HG02943 (cell line): ENCODE results near the gene MAP4K4.
A peak's percentile ranks its signal among the peaks of the same experiment; 100 is the strongest.
"Not testable (repeated sequence)": the region's sequence is repeated elsewhere in the genome, so short reads cannot be mapped to it uniquely, and the experiment has no call there.

Experiments used
- ATAC-seq: cut with Tn5 transposase; IDR thresholded peaks from one replicate; pipeline ENCODE4 v1.9.1; 2021; ENCODE audit warnings: mild to moderate bottlenecking, low read depth, moderate library complexity; ENCODE audit not compliant: unreplicated experiment

The MAP4K4 gene

DNA sequence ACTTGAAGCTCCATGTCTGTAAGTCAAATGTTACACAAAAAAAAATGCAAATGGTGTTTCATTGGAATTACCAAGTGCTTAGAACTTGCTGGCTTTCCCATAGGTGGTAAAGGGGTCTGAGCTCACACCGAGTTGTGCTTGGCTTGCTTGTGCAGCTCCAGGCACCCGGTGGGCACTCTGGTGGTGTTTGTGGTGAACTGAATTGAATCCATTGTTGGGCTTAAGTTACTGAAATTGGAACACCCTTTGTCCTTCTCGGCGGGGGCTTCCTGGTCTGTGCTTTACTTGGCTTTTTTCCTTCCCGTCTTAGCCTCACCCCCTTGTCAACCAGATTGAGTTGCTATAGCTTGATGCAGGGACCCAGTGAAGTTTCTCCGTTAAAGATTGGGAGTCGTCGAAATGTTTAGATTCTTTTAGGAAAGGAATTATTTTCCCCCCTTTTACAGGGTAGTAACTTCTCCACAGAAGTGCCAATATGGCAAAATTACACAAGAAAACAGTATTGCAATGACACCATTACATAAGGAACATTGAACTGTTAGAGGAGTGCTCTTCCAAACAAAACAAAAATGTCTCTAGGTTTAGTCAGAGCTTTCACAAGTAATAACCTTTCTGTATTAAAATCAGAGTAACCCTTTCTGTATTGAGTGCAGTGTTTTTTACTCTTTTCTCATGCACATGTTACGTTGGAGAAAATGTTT lies 196.3 kb downstream of the MAP4K4 start:
- ATAC-seq: no peak

DNA sequence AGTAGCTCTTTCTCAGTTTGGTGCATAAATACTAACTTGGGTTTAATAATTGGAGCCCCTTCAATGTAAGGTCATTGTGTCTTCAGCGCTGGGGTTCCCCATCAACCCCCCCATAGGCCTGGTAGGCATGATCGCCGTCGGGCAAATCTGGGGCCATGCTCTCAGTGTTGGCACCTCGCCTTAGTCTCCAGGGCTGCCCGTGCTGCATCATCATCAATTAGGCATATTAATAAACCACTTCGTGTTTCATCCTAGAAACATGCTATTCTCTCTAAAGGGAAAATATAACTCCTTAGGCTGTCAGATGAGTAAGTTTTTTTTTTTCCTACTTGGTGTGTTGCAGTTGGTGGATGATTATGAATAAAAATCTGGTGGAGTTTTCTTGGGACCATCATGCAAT lies 197.5 kb downstream of the MAP4K4 start:
- ATAC-seq: no peak

DNA sequence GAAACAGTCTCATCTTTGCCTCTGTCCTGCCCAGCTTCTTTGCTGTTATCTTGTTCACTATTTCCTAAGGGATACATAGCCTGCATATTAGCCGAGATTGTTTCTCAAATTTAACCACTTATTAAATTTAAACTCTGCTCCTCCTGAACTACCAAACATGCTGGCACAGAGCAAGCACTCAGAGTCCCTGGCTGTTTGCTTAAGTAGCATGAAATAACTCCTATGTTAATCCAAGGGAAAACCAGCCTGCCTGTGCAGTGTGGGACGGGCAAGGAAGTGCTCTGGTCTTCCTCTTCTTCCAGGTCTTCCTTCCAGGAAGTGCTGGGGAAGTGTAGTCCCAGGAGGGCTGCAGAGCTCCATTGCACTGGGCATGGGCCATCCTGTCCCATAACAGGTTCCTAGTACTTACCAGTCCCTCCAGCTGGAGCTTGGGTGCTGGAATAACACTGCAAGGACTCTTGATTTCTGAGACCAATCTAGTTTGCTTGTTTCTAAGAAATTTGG lies 198.4 kb downstream of the MAP4K4 start:
- ATAC-seq: no peak

DNA sequence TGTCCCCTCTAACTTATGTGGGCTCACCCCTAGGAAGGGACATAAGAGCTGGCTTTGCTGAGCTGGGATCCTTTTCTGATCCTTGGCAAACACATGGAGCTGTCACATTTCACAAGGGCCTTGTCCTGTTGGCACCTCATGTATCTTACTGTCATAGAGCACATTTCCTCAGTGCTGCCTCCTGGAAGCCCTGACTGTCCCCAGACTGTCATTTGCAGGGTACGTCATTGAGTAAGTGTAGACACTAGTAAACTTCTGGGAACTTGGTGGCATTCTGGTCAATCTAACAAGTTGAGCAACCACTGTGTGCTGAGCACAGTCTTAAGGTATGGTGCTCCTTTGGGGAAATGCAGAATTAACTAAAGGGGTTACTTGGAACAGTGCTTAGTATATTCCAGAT lies 199.8 kb downstream of the MAP4K4 start:
- no peak for ATAC-seq

DNA sequence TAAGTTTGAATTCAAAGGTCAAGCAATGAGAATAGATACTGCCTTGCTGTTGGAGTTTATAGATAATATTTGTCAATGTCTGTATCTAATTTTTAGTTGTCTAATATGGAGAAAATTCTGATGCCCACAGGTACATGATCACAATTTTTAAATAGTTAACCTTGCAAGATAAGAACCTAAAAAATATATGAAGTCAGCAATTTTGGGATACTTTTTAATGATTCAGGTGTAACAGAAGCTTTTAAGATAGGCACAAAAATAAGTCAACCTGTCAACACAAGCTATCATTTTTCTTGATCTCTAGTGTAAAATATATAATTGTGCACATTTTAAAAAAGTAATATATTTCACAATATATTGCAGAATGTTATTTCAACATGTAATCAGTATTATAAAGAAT lies 201.8 kb downstream of the MAP4K4 start:
- no peak for ATAC-seq

DNA sequence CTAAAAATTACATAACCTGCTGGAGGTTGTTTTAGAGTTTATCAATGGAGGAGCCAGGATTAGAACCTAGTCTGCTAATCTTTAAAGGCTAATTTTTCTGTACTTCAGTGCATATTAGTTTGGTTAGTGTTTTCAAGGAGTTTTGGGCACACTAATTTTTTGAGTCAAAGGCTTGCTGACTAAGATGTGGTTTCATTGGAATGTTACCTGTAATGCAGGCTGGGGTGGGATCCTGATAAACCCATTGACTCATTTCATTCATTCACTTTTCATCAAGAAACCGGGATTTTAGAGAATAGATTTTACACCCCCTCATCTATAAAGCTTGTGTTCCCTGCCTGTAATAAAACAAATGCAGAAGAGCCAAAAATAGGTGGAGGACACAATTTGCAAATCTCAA lies 202.4 kb downstream of the MAP4K4 start:
- no peak for ATAC-seq

DNA sequence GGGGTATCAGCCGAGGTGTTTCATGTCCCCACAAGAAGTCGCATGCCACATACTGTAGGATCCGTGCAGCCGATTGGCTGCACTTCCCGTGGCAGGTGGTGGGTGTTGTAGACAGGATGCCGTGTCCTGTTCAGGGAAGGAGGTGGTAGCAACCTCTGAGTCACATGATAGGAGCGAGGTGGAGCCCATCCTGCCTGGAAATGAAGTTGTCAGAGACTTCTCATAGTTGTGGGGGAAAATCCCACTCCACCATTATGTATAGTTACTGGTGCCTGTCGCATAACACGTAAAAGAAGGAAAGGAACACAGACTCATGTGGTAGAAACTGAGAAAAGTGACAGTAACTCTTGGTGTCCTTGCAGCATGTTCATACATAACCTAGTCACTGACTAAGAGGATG lies 202.9 kb downstream of the MAP4K4 start:
- no peak for ATAC-seq

DNA sequence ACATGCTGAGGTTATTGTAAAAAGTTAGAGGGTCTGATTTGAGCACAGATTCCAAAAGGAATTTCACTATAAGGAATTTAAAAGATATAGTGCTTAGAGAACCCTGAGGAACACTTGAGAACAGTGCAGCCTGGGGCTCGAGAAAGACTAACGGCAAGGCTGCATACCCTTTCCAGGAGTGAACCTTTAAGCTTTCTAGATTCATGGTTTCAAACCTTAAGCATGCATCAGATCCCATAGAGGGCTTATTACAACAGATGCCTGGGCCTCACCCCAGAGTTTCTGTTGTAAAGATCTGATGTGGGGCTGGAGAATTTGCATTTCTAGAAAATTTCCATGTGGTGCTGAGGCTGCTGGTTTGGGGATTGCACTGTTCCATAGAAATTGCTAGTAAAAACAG lies 203.7 kb downstream of the MAP4K4 start:
- no peak for ATAC-seq

DNA sequence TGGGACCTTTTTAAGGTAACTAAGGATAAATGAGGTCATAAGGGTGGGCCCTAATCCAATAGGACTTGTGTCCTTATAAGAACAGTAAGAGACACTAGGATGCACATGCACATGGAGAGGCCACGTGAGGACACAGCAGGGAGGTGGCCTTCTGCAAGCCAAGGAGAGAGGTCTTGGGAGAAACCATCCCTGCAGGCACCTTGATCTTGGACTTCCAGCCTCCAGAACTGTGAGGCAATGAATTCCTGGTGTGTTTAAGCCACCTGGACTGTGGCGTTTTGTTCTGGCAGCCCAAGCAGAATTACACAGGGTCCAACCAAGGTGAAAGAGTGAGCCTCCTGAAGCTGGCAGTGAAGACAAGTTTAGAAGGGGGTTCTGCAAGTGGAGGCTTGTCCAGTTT lies 204.7 kb downstream of the MAP4K4 start:
- no peak for ATAC-seq

DNA sequence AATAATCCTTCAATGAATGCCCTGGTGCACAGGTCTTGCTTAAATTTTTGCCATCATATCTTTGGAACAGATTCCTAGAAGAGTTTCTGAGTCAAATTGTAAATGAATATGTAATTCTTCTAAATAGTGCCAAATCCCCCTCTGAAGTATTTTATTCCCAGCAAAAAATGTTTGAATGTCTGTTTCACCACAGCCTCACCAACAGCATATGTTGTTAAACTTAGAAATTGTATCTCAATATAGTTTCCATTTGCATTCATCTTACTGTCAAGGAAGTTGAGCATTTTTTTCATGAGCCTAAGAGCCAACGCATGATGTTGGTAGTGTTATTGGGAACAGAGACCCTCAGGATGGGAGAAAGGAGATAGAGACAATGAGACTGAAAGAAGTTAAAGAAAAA lies 207.4 kb downstream of the MAP4K4 start:
- ATAC-seq: no peak

DNA sequence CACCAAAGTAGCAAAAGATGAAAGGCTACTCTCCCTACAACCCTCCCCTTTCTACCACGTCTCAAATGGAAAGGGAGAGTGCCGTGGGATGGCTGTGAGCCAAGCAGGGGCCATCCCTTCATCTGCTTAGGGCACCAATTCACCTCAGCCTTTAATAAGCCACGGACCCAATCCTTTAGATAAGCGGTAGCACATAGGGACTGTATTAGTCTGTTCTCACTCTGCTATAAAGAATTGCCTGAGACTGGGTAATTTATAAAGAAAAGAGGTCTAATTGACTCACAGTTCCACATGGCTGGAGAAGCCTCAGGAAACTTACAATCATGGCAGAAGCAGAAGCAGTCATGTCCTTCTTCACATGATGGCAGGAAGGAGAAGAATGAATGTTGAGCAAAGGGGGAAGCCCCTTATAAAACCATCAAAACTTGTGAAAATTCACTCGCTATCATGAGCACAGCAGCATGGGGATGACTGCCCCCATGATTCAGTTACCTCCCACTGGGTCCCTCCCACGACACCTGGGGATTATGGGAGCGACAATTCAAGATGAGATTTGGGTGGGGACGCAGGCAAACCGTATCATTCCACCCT lies 208.3 kb downstream of the MAP4K4 start:
- no peak for ATAC-seq

DNA sequence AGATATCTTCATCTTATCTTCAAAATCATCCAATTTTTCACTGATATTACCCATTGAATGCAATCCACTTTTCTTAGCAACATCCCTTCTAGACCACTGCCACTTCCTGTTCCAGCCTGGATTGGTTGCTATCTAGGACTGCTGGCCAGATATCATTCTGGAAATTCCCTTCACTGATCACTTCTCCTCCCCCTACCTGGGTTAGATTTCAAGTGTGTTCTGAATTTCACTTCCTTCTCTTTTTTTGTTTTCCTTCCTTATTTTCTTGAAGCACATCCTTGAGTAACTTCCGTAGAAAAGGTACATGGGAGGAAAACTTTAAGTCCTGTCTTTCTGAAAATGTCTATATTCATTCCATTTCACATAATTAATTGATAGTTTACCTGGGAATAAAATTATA lies 212.3 kb downstream of the MAP4K4 start:
- no peak for ATAC-seq

DNA sequence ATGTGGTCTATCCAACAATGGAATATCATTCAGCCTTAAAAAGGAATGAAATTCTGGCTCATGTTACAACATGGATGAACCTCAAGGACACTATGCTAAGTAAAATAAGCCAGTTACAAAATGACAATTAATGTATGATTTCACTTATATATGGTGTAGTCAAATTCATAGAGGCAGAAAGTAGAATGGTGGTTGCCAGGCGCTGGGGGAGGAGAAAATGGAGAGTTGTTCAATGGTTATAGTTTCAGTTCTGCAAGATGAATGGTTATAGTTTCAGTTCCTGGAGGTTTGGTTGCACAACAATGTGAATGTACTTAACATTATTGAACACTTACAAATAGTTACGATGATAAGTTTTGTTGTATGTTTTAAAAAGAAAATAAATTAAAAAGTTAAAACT lies 215.0 kb downstream of the MAP4K4 start:
- peak; percentile 95 for ATAC-seq

DNA sequence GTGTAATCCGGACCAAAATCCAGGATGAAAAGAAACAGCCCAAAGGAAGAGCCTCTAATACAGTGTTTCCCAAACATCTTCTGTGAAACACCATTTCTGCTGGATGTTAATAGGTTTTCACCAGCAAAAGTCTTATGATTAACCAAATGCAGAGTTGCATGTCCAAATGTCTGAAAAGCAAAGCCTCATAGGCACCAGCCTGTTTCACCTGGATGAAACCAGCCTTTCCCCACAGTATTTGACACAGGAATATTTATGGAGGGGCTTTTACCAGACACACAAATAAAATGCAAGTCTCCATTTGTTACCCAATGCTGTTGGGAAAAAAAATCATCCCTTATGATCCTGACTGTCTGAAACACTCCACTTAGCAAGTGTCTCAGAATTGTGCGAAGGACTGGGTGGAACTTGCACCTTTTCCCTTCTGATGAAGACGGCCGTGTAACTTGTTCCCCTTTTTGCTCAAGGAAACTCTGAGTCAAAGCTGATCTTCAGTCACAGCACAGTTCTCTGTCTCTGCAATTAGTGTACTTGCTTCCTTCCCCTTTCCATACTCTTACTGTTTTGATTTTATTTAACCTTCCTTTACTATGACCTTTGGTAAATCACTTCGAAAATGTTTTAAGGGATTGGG lies 223.9 kb downstream of the MAP4K4 start:
- no peak for ATAC-seq

DNA sequence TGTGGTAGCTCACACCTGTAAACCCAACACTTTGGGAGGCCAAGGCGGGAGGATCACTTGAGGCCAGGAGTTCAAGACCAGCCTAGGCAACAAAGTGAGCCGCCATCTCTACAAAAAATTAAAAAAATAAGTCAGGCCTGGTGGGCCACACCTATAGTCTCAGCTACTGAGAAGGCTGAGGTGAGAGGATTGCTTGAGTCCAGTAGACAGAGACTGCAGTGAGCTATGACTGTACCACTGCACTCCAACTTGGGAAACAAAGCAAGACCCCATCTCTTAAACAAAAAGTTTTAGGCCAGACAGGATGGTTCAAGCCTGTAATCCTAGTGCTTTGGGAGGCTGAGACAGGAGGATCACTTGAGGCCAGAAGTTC lies 224.4 kb downstream of the MAP4K4 start:
- no peak for ATAC-seq

DNA sequence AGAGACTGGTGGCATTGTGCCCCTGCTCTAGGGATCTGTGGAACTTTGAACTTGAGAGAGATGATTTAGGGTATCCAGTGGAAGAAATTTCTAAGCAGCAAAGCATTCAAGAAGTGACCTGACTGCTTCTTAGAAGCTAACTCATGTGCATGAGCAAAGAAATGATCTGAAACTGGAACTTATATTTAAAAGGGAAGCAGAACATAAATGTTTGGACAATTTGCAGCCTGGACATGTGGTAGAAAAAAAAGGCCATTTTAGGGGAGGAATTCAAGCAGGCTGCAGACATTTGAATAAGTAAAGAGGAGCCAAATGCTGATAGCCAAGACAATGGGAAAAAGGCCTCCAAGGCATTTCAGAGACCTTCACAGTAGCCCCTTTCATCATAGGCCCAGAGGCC lies 226.8 kb downstream of the MAP4K4 start:
- not testable (repeated sequence) for ATAC-seq

DNA sequence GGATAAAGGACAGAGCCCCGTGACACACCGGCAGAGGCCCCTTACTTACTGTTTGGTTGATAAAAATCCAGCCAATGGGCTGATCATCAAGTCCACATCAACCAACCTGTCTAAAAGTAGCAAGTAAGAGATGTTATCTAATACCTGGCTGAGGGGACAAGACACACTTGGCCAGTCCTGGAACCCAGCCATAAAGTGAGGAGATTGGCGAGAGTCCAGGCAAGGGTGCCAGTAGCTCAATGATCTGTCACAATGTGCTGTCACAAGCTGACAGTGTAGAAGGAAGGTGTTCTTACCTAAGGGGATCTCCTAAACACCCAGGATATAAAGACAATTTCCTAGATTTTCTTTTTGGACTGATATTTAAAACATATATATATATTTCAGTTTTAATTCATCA lies 232.5 kb downstream of the MAP4K4 start:
- ATAC-seq: no peak

DNA sequence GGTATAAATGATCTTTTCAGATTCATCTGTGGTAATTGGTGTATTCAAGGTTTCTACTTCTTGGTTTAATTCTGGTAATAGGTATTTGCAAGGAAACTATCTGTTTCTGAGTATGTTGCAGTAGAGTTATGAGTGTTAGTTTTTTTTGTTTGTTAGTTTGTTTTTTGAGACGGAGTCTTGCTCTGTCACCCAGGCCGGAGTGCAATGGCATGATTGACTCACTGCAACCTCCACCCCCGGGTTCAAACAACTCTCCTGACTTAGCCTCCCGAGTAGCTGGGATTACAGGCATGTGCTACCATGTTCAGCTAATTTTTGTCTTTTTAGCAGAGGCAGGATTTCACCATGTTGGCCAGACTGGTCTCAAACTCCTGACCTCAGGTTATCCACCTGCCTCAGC lies 233.3 kb downstream of the MAP4K4 start:
- ATAC-seq: no peak

DNA sequence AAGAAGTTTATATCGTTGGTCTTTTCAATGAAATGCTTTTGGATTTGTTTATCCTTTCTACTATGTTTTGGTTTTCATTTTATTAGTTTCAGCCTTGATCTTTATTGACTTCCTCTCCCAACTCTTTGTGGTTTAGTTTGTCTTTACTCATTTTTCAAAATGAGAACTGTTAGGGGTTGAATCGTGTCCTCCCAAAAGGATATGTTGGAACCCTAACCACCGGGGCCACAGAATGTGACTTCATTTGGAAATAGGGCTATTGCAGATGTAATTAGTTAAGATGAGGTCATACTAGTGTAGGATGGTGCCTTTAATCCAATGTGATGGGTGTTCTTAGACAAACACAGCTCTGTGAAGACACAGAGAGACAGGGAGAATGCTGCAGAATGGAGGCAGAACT lies 233.9 kb downstream of the MAP4K4 start:
- no peak for ATAC-seq

DNA sequence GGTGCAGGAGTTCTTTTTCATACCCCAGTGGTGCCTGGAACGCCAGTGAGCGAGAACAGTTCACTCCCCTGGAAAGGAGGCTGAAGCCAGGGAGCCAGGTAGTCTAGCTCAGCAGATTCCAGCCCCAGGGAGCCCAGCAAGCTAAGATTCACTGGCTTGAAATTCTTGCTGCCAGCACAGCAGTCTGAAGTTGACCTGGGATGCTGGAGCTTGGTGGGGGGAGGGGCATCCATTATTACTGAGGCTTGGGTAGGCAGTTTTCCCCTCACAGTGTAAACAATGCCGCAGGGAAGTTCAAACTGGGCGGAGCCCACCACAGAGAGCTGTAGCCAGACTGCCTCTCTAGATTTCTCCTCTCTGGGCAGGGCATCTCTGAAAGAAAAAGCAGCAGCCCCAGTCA lies 238.3 kb downstream of the MAP4K4 start:
- not testable (repeated sequence) for ATAC-seq

DNA sequence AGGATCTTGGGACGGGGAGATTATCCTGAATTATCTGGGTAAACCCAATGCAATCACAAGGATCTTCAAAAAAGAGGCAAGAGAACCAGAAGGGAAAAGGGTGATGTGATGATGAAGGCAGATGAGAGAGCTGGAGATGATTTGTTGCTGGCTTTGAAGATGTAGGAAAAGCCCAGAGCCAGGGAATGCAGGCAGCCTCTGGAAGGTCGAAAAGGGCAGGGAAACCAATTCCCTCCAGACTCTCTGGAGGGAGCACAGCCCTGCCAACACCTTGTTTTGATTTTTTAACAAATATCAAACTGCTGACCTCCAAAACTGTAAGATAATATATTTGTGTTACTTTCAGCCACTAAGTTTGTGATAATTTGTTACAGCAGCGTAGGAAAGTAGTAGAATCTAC lies 245.3 kb downstream of the MAP4K4 start:
- ATAC-seq: no peak
